Mucosa of descending colon (tissue), 3 donors: ENCODE results near the gene TRIO. TPM values are rescaled to one million over a fixed set of nuclear protein-coding genes. Genes with fewer than 3 reads are reported as not detected.

Source experiments
- ATAC-seq: fragments of 200-7000 bp; cut with Tn5 transposase; one replicate; pipeline ENCODE4 v1.9.1; 2020; ENCODE audit warnings: mild to moderate bottlenecking, moderate library complexity
- DNase-seq, 3 donors: peaks; one replicate each; pipeline ENCODE4 v3.0.0-alpha.2; 2020
- H3K36me3 ChIP-seq: fragments of 200-600 bp; one replicate; pipeline ENCODE4 v1.8.0; 2021; ENCODE audit warnings: low read depth, mild to moderate bottlenecking
- H3K4me1 ChIP-seq: fragments of 200-600 bp; one replicate; pipeline ENCODE4 v1.8.0; 2021; ENCODE audit warnings: low read depth, mild to moderate bottlenecking
- H3K4me3 ChIP-seq: fragments of 200-600 bp; one replicate; pipeline ENCODE4 v1.8.0; 2021; ENCODE audit warnings: mild to moderate bottlenecking
- H3K9me3 ChIP-seq: fragments of 200-600 bp; one replicate; pipeline ENCODE4 v1.8.0; 2021; ENCODE audit warnings: mild to moderate bottlenecking
- intact Hi-C, 2 donors: fragments of 100-400 bp; cut with DNase I in 1 of 2; cut with micrococcal nuclease in 1 of 2; formaldehyde crosslinking; loops; one replicate each; pipeline versions ENCODE4 v1.11.0 to v1.11.1; 2022; cut with DNase I, micrococcal nuclease
- total RNA-seq, 3 donors: library from RNA; stranded (reverse); fragmentation: NEBNext Ultra II Directional in 2 of 3; extraction: Animal tissue kit (Norgen Biotek cat#: 25700) in 2 of 3; gene quantifications; one replicate each; pipeline versions ENCODE4 v1.2.1 to v1.2.4, GENCODE V29; 2021 to 2023
- TF ChIP-seq, protein P1 (sequence below): fragments of 200-600 bp; IDR thresholded peaks from one replicate; pipeline ENCODE4 v1.8.0; 2022; ENCODE audit warnings: antibody characterized with exemption, mild to moderate bottlenecking
- donor health status: DM: no; HTN: no; CAD: no; lungs with moderate emphysema.
- donor health status: DM: no; HTN: no; CAD: no.
- donor health status: DM: no; HTN: yes; CAD: no.

Gene TRIO
- total RNA-seq, 3 donors from 2014 or later, result 164 to 231 (median 168) TPM

DNA sequence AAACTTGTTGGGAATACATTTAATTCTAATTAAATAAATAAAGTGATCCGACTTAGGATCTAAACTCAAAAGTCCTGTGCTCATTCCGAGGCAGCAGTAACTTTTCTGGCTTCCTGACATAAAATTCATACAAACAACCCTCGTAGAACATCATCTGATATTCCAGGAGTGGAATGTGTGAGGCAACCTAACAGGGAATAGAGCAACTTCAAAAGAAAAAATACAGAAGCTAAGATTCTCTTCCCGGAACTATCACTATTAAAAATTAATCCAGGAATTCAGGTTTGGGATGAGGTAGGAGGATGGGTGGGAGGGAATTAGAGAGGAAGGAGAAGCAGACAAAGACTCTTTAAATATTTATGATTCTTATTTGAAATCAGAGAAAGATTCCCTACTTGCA is 32.9 kb upstream of the TRIO start:
- no peak for DNase-seq
- no peaks in the 10 kb centered on the region for H3K9me3 ChIP-seq
- no peaks in the 10 kb centered on the region for H3K36me3 ChIP-seq
- ATAC-seq, result no peak
- no peak overlapping the region for H3K4me3 ChIP-seq
- intact Hi-C loops, result no loop called here
- TF ChIP-seq, protein P1, sequence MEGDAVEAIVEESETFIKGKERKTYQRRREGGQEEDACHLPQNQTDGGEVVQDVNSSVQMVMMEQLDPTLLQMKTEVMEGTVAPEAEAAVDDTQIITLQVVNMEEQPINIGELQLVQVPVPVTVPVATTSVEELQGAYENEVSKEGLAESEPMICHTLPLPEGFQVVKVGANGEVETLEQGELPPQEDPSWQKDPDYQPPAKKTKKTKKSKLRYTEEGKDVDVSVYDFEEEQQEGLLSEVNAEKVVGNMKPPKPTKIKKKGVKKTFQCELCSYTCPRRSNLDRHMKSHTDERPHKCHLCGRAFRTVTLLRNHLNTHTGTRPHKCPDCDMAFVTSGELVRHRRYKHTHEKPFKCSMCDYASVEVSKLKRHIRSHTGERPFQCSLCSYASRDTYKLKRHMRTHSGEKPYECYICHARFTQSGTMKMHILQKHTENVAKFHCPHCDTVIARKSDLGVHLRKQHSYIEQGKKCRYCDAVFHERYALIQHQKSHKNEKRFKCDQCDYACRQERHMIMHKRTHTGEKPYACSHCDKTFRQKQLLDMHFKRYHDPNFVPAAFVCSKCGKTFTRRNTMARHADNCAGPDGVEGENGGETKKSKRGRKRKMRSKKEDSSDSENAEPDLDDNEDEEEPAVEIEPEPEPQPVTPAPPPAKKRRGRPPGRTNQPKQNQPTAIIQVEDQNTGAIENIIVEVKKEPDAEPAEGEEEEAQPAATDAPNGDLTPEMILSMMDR, result no peak
- H3K4me1 ChIP-seq, result no peaks in the 10 kb centered on the region

DNA sequence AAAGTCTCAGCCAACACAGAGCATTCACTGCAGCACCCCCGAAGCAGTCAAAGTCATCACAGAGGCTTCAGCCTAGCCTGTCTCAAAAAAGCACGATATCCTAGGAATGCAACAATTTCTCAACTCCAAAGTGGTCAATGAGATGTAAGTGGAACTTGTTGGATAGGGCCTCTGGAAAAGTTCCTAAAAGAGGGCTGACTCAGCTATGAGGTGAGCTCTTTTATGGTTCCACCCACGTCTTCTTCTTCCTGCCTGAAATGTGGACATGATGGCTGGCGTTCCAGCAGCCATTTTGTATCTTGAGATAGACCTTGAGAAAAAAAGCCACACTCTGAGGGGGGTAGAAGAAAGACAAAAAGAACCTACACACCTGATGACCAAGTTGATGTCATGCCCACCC is 32.5 kb upstream of the TRIO start:
- intact Hi-C loops, result no loop called here
- no peaks in the 10 kb centered on the region for H3K36me3 ChIP-seq
- DNase-seq (no peak), ATAC-seq (no peak)
- TF ChIP-seq, protein P1, result no peak
- no peaks in the 10 kb centered on the region for H3K9me3 ChIP-seq
- no peak overlapping the region for H3K4me3 ChIP-seq
- no peaks in the 10 kb centered on the region for H3K4me1 ChIP-seq

DNA sequence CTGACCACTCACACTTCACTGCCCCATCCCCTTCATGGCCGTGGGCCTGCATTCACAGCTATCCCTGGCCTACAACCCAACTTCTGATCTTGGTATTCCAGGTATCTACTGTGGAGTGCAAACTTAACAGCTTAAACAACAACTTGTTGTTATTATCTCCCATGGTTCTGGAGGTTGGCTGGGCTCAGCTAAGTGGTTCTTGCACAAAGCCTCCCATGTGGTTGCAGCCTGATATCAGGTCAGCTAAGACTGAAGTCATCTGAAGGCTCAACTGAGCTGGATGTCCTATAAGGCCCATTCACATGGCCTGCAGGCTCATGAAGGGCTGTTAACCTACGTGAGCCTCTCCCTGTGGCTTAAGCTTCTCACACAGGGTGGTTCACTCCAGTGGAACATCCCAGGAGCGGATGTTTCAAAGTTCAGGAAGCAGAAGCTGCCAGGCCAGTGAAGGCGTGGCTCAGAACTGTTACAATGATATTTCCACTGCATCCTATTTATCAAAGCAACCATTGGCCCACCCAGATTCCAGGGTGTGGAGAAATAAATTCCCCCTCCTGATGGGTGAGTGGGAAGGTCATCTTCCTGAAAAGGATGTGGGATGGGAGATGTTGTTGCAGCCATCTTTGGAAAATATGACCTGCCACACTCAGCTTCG is 30.0 kb upstream of the TRIO start:
- no peak overlapping the region for H3K4me3 ChIP-seq
- intact Hi-C loops, result no loop called here
- peak in 2 of 3 donors; percentile 58 to 73 for DNase-seq
- H3K4me1 ChIP-seq, result no peaks in the 10 kb centered on the region
- peak; percentile 93 for ATAC-seq
- no peaks in the 10 kb centered on the region for H3K9me3 ChIP-seq
- TF ChIP-seq, protein P1, result no peak
- H3K36me3 ChIP-seq, result no peaks in the 10 kb centered on the region

DNA sequence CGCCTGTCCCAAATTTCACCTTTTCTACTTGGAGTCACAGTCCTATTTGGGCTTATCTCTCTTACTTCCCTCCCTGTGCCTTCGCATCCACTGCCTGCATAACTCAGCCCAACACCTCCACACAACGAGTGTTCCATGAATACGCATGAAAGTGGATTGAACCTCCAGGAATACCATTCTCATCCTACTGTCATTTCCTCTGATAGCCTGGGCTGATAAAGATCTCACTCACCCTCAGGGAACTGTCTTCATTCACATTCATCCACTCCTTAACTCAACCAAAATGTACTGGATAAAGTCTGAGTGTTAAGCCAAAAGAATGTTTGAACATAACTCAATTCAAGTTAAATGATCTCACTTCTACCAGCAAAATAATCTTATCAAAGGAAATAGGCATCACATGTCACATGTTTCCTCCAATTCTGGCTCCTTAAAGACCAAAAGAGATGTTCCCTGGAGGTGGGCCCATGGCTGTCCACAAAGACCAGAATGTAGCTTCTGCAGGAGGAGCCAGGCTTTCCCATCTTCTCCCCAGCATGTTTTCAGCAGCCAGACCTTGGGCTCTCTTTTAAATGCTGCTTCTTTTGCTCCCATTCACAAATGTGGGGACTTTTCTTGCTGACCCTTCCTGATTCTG is 28.4 kb upstream of the TRIO start:
- intact Hi-C loops, result no loop called here
- ATAC-seq (no peak), DNase-seq (no peak)
- Histone ChIP-seq H3K4me3 (no peak overlapping the region), H3K9me3 (no peaks in the 10 kb centered on the region), H3K4me1 (no peaks in the 10 kb centered on the region), H3K36me3 (no peaks in the 10 kb centered on the region)
- TF ChIP-seq, protein P1, result no peak

DNA sequence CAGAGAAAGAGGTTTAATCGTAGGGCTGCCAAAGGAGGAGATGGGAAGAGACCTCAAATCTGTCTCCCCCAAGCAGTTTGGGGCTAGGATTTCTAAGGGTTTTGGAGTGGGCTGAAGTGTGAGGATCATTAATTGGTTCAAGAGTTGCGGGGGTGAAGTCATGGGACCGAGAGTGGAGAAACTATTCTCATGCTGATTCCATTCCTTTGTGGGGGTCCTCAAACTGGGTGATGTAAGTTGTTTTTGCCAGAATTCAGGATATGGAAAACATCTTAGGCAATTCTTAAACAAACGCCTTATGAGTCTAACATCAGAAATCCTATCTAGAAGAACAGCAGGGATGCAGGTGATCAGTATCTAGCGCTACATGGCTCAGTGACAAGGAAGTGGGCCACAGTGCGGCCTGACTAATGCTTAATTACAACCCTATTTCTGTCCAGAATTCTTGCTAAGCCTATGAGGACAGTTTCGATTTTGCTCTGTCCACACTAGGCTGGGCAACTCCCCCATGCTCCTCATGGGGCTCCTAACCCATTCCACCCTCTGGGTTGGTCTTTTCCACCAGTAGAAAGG is 27.7 kb upstream of the TRIO start:
- H3K4me3 ChIP-seq, result no peak overlapping the region
- H3K36me3 ChIP-seq, result no peaks in the 10 kb centered on the region
- no peaks in the 10 kb centered on the region for H3K9me3 ChIP-seq
- DNase-seq, result no peak
- intact Hi-C loops, result no loop called here
- TF ChIP-seq, protein P1, result no peak
- H3K4me1 ChIP-seq, result no peaks in the 10 kb centered on the region
- no peak for ATAC-seq
